HG02610 (cell line): ENCODE measurements around the gene CCDC89.

Source experiments
- ATAC-seq: cut with Tn5 transposase; IDR thresholded peaks from one replicate; pipeline ENCODE4 v1.9.1; 2021; ENCODE audit warnings: mild to moderate bottlenecking, moderate library complexity; ENCODE audit not compliant: unreplicated experiment

Gene CCDC89

DNA sequence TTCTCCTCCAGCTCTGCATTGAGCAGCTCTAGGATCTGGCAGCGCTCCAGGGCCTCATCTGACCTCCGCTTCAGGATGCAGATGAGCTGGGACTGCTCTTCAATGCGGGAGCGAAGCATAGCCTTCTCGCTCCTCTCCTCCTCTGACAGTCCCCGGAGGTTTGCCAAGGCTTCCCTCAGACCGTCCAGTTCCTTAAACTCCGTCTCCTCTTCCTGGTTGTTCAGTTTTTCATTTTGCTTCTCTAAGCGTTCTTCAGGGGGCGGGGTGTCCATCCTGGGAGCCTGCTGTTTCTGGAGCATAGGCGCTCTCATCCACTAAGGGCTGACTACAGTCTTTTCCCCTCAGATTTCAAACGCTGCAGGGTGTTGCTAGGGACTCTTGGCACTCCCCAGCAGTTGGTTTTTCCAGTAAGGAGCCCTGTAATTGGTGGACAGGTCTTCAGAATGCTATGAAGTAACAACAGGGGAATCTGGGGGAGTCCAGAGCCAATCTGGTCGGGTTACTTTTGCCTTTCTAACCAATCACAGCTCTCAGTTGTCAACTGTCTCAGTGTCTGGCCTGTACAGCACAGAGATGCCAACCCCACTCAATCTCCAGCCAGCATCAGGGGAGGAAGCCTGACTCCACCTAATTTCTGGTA is at the start of gene CCDC89:
Gene CCDC89, minus strand, starts transcription at position 376 of the 640 bp plus-strand sequence. Its CDS starts 65 bp downstream, at position 311.
- ATAC-seq = no peak

DNA sequence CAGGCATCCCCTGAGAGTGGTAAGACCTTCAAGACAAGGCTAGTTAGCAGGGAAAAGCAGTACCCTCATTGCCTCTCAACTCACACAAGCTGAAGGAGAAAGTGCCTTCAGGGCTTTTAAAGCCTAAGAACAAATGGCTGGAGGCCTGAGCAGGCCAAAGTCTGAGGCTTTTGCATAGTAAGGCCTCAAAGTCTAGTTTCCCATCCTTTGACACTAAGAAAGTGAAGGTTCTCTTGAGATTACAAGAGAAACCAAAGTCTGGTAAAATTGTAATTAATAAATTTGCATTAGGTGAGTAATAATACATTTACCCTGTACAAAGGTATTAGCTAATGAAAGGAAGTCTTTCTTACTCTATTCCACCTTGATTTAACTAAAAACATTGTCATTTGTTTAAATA is 47.0 kb upstream of the CCDC89 start:
- ATAC-seq = no peak

DNA sequence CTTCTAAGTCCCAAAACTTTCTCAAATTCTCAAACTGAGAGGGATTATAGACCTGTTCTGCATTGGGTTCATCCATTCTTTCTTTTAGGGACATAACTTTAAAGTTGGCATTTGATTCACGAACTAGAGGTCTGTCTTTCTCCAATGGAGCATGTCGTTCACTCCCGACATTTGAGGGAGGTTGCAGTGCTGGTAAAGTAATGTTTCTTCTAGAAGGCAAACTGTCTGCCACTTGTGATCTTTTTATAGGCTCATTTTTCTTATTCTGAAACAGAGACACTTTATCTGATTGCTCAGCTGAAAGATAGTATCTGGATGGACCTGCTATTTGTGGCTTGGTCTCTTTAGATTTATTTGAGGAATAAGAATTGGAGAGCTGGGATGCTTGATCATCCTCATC is 40.4 kb upstream of the CCDC89 start:
- ATAC-seq = no peak

DNA sequence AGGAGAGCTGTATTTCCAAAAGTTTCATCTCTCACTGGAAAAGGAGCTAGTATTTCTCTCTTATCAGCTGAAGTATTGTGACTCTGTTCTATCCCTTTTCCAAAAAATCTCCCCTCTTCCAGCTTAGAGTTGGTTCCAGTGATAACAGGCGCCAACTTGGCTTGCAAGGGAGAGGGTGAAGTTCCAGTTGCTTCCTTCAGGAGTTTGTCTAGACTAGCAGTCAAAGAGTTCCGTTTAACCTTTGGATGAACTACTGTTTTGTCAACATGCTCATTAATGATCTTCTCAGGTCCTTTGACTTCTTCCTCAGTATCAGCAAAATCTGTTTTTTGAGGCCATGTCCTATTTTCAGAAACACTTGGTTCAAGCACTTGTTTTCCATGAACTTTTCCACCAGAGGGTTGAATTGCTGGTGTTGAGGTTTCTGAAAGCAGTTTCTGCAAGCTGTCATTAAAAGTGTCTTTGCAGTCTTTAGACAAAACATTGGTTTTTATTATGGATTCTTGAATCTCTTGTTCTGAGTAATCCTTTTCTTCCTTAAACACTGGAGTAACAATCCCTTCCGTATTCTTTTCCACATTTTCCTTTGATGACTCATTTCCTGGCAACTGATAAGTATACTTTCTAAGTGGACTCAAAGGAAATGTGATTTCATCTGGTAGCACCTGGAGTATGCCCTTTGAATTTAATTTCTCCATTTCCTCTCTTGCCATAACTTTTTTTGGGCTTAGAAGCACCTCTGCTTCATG is 39.7 kb upstream of the CCDC89 start:
- no peak for ATAC-seq

DNA sequence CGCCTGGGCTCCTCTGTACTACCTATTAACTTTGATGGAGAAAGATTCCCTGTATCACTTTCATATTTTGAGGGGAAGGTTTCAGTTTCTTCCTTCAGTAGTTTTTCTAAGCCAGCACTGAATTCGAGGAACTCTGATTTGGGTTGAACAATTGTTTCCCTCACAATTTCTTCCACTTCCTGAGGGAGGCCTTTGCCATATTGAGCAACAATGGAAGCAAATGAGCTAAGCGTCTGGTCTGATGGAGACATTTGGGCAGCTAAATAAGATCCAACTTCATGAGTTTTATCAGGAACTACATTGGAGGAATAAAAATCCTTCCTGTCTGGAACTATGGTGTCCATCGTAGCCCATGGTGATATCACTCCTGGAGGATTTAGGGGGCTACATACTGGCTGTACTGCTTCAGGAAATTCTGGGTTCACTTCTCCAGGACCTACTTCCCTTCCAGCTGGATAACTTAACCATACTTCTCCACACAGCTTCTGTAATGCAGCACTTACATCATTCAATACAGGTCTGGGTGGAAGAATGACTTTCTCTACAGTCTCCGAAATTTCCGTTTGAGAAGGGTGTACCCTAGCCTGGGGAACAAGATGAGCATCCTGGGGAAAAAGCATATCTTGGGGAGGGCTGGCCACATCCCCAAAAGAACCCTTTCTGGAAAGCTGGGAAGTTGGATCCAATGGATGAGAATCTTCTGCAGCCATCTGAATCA is 38.9 kb upstream of the CCDC89 start:
- ATAC-seq = no peak

DNA sequence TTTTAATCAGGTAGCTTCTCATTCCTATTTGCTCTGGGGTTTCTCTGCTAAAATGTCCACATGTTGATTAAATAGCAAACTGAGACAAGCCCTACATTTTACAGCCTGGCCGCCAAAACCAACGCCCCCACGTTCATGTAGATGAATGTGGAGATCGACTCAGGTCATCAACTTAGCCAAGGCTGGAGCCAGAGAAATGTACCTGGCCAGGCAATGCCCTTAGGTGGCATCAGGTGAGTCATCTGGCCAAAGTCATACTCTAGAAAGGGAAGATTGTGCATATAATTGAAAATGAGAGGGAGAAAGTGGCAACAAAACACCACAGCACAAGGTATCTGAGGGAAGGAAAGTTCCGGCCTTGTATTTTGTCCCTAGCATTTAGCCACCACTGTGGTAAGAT is 37.1 kb upstream of the CCDC89 start:
- no peak for ATAC-seq

DNA sequence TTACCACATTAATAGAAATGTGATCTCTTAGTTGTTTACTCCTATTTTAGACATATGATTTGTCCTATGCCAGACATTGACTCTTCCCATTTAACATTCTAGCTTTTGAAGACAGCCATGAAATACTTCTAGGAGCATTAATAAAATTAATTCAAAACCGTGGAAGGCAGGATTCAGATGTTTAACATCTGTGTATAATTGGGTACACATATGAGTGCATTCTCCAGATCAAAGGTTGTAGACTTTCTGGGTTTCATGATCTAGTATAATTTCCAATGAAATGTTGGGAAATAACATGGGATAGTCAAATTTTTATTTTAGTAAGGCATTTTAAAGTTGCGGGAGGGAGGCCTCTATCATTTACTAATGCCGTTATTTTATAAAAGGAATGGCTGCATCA is 35.2 kb upstream of the CCDC89 start:
- ATAC-seq = no peak

DNA sequence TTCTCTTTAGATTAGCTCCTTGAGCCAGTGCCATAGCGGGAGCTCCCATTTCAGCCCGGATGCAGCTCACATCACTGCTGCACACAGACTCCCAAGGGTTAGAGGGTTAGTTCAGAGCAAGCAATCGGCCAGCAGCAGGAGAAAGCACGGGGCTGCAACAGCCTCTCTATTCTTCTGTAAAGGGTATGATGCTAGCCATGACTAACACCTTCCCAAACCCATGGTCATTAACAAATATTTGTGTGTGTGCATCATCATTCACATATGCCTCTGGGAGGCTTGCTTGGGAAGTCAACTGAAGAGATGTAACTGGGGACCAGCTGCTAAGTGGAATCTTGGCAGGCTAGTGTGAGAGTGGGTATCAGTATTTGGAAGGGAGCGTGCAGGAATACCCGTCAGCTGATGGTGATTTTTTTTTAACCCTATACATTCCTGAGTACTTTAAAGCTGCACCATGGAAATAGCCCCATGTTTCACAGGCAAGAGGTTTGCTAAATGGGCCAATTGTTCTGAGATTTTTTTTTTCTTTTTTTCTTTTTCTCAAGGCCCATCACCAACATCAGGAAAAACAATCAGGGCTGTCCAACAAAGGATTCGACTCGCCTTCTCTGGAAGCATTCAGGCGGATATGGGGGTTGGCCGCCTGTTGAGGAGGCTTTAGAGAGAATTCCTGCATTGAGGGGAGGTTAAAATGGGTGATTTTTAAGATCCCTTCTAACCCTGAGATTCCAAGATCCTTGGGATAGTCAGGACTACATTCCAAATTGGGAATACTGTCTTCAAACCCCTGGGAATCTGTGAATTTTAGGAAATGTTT is 33.2 kb upstream of the CCDC89 start:
- ATAC-seq = no peak

DNA sequence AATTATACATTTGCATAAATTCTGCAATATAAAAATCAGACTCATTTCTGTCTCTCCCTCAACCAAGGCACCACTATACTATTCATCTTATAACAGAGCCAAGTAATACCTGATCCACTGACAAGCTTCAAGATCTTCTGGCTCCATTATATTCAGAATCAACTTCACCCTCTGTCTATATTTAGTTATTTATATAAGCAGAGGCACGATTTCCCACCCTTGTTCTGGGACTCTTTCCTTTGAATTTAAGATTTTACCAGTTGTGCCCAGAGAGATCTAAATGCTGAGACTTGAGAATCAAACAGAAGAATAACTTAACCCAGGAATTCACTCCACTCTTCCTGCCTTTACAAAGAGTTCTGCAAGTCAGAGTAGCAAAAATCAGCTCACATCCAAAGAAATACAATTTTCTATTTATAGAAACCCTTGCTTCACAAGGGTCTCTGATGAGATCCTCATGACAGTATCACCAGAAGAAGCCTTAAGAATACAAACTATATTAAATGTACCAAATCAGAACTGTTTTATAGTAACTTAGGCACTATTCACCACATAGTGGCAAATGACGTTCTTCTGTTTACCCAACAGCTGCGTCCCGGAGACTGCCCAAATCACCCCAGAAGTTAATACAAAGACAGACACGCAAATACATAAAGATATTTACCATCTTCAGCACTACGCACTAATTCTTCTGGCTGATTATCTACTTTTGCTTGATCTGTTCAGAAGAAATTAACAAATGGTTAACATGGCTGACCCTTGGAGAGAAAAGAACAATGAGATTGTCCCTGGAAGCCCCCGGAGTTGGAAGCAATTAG is 32.3 kb upstream of the CCDC89 start:
- ATAC-seq = no peak

DNA sequence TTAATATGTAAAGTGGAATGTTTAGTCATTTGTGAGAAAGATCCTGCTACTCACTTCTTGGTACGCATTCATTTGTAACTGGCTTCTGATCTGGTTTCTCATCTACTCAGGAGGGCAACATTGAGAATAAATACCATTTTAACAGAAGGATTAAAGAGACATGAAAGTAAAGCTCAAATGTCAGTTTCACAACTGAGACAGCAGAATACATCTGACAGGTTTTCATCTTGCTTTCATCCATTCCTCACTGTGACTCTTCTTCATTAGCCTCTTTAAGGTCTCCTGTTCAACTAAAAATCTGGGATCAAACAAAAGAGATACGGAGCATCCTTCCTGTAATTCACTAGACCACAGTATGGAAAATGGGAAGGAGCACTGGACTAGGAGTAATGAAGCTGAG is 31.4 kb upstream of the CCDC89 start:
- ATAC-seq = no peak

DNA sequence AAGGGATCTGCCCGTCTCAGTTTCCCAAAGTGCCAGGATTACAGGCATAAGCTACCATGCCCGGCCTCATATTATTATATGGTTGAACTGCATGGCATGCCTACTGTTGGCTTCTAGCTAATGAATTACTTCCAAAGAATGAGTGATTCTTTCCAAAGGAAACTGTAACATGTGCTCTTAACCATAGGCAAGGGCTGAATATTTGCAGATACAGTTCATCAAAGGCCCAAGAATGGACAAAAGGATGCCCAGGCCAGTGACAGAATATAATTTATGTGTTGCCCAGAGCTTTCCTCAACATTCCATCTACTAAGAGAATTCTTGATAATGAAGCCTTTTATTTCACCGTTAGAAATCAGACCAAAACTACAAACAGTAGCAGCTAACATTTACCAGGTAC is 27.0 kb upstream of the CCDC89 start:
- no peak for ATAC-seq

DNA sequence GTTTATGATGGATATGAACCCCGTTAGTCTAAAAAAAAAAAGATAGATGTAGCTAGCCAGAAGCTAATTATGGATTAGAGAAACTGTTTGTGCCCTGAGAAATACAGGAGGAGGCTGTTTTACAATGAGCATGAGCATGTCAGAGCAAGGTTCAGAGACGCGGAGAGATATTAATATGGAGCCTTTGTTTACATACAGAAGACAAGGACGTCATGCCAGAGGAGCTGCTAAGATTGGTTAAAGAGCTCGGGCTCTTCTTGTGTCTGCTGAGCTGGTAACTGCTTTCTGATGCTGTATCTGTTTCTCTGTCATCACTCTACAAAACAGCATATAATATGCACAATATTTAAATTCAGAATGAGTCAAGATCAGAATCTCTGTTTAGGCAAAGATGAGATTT is 24.9 kb upstream of the CCDC89 start:
- no peak for ATAC-seq

DNA sequence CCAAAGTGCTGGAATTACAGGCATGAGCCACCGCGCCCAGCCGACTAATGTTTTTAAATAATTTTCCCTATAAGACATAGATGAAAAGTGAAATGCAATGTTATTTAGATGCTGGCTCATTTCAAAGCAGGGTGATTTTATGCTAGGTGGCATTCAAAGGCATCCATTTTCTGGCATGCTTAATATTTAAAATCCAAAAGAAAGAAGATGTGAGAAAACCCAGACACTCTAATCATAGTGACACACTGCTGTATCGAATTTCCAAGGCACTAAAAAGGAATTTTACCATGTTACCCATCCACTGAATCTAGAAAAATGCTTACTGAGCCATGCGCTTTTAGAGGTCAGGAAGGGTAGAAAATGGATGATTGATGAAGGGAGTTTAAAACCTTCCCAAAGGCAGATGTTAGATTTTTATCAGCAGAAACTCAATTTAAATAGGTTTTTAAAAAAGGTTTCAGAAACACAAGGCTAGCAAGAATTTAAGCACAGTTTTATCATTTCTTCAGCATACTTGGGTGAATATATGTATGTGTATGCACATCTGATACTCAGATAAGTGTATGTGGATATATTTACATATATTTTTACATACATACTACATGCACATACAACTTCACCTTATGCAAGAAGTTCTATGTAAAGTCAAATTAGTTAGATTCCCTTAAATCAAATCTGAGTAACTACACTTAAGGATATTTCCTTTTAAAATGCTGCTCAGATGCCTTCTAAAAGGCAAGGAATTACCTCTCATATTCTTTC is 24.1 kb upstream of the CCDC89 start:
- no peak for ATAC-seq

DNA sequence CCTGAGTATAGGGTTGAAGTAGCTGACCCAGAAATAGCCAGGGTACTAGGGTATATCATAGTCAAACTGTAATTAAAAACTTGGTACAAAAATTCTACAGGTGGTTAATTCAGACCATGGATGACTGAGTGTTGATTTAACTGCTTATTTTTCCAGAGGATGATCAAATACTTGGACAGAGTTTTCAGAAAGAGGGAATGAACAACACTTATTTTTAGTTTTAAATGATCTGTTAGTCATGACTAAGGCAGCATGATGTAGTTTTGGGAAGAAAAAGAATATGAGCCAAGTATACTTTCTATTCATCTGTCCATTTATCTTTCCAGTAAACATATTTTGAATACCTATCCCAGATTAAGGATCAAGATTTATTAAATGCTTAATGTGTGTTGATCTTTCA is 19.8 kb upstream of the CCDC89 start:
- ATAC-seq = no peak

DNA sequence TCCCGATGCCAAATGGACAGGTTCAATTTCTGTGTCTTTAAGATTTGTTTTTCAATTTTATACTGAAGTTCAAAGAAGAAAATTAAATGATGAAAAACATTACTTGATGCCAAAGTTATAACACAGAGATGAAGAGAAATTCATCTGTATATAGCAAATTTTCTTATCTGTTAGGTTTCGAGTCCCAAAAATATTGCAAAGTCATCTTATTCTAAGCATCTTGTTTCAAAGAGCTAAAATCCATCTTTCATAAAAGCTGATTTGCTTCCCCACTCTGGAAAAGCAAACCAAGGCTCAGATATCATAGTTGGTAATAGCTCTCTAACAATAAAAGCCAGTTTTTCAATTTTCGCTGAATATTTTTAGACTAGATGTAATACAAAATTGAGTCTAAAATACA is 19.0 kb upstream of the CCDC89 start:
- ATAC-seq = no peak

DNA sequence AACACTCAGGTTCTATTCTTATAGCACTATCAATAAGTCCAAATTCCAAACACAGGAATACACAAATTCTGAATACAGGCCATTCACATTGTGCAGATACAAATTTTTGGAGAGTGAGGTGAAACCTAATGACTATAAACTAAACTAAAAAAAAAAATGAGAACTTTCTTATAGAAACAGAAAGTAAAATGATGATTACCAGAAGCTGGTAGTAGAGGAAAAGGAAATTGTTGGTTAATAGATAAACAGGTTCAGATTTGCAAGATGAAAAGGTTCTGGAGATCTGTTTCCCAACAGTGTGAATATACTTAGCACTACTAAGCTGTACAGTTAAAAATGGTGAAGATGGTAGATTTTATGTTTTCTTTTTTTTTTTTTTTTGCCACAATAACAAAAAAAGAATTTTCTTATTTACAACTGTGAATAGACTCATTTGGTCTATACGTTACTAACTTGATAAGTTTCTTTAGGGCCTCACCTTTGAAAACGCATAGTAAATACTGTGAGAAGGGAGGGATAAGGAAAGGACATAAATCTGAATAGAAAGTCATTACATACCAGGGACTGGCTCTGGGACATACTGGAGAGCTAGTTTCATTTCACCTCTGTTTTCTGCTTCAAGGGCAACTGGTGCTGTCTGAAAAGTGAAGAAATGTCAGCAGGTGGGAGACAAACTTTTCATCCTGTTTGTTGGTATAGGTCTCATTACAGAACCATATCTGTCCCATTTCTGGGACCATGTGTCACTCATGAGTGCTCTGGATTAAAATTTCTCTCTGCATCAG is 14.2 kb upstream of the CCDC89 start:
- peak; percentile 88 for ATAC-seq

DNA sequence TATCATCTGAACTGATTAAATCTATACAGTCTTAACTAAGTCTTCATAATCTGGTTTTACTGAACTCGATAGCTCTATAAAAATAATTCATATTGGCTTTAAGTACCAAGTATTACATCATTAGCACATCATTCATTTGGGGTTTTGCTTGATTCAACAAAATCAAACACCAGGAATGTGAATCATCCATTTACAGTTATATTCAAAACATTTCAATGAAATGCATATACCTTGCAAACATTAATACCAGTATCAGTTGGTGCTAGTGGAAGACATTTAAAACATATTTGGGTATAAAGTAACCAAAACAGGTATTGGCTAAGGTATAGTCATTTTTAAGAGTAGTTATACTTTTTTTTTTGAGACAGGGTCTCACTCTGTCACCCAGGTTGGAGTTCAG is 12.2 kb upstream of the CCDC89 start:
- no peak for ATAC-seq

DNA sequence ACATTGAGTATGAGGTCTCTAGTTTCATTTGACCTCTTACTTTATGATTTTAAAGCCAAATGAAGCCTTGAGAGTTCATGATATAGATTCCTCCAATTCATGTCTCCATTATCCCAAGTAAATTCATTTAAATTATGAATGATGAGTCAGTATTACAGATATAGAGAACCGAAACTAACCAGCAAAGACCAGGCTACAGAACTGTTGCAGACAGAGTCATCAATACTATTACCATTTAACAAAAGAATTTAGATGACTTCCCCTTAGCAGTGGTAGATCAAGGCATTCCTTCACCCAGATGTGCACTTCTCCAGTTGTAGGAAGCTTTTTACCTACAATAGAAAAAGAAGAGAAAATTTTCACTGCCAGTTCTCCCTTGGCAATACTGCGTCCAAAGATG is 11.8 kb upstream of the CCDC89 start:
- no peak for ATAC-seq

DNA sequence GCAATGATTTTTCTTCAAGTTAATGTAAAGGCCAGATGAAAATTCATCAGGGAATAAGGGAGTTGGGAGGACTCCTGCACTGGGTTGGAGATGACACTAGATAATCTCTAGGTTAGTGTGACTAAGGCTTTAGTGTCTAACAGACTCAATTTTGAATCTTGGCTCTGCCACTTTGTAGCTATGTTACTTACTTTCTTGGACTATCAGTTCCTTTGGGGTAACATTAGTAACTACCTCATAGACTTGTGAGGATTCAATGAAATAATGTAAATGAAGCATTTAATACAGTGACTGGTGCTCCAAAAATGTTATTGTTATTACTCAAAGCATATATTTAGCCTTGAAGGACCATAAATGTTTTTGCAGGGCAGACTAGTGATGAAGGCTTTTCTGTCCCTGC is 9.6 kb upstream of the CCDC89 start:
- no peak for ATAC-seq
